ENCODE data around the gene PGAM4.

- TF ChIP-seq SP1 (IDR thresholded peaks at IDR 0.05) (no peak), ELF4 (IDR thresholded peaks at IDR 0.05) (no peak), ZNF384 (IDR thresholded peaks at IDR 0.05) (no peak), FOXK2 (IDR thresholded peaks at IDR 0.05) (no peak)
Measured at GRCh38 chrX:77977518-77977917, 8.1 kb upstream of the PGAM4 start.

Measured in HEK293T (cell line).